GM21390 (cell line): Measurements from ENCODE around the gene TMEM178B.

Experiments used
- ATAC-seq: cut with Tn5 transposase; IDR thresholded peaks from one replicate; pipeline ENCODE4 v1.9.1; 2021; ENCODE audit not compliant: unreplicated experiment

TMEM178B gene

DNA sequence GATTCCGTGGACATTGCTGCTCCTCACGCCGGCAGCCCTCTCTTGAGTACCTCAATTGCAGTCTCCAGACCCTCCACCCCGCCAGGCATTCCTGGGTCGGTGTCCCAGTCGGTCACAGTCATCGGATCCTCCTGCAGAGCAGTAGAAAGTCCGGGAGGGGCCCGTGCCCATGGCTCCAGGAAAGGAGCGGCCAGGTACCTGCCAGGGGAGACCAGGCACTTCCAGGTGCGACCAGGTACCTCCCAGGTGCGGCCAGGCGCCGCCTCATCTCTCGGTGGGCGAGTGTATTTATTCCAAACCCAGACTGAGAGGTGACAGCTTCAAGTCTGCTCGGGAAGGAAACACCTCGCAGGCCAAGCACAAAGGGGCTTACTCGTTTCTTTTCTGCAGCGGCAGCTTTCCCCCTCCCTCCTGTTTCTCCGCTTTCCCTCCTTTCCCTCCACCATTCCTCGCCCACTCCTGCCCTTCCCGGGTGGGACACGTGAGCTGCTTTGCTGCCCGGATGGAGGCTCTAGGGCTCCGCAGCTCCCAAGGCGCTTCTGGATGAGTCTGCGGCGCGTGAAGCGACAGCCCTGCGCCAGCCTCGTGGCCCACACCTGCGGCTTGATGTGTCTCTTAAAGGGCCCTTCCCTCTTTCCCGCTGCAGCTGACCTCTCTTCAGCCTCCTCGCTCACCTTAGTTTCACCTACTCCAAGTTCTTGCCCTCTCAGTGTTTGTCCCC, 438.0 kb downstream of the TMEM178B start:
- no peak for ATAC-seq

DNA sequence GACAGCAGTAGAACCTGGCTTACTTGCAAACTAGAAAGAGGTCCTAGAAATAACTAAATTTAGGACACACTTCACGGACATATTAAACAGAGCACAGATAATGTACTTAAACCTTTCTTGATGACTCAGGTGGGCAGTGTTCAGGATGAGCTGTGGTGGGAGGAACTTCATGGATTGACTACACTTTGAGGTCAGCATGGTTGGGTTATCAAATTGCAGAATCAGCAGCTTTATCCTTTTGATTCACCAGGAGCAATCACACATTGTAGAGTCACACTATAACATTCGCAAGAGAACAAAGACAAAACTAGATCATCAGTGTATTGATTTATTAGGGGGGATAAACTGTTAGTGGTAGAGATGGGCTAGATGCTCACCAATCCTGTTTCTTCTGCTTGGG, 438.7 kb downstream of the TMEM178B start:
- no peak for ATAC-seq

DNA sequence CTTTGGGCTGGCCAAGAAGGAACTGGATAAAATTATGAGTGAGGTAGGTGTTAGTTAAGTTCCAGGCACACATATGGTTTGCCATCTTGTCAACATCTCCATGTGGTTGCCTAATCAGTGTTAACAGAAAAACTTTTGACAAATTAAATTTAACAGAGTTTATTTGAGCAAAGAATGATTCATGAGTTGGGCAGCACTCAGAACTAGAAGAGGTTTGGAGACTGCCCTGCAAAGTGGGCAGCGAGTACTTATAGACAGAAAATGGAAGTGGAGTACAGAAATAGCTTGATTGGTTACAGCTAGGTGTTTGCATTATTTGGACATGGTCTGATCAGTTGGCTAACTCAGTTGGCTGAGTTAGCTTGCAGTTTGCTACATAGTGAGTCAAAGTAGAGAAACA, 439.9 kb downstream of the TMEM178B start:
- no peak for ATAC-seq

- ATAC-seq, result no peak
These were observed 442.1 kb downstream of the TMEM178B start for GRCh38 chr7:141515941-141516340.

- ATAC-seq, result no peak
These were observed 445.8 kb downstream of the TMEM178B start for GRCh38 chr7:141519623-141520022.

- no peak for ATAC-seq
These were observed 448.9 kb downstream of the TMEM178B start for GRCh38 chr7:141522657-141523342.

DNA sequence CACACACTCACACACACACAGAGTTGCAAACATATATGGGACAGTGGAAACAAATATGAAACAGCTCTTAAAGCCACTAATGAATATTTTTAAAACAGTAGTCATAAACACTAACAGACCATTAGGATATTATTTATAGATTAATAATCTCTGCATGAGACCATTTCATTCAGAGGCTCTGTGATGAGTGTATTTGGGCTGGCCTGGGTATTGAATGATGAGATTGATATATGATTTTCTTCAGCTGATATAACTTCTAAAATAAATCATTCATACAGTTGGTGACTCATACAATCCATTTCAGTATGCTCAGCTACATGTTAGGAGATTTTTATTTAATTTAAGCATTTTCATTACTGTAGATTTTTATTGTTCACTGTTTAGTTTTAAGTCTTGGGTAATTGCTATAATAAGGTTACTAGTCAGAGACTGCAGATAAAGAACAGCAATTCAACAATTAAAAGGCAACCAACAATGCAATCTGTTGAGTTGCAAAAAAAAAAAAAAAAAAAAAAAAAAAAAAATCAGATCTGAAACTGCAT, 452.2 kb downstream of the TMEM178B start:
- ATAC-seq, result no peak

DNA sequence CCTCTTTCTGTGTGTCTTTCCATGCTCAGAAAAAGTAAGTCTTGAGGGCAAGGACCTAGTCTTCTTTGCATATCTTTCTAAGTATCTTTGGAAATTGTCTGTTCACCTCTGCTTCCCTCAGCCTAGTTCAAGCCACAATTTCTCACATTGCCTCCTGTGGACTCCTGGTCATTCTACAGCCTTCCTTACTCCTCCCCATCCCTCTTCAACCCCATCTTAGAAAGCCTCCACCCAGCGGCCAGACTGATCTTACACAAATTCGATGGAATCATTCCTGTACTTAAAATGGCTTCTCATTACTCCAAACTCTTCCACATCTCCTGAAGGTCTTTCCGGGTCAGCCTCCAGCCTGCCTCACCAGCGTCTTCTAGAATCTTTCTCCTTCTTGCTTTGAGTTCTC, 453.2 kb downstream of the TMEM178B start:
- ATAC-seq, result no peak

DNA sequence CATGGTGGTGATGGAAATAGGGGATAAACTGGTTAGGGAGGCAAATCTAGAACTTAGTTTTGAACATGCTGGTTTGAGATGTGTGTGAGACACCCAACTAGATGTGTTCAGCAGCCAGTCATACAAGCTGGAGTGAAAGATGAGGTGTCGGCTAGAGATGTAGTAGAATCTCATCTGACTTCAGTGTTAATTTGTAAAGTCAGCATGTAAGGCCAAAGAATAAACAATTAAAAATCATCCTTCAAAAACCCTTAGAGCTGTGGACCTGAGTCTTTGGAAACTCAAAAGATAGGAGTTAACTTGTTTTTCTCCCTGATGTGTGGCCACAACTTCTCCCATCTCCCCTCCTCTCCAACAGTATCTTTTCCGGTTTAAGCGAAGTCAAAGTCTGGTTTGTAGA, 454.5 kb downstream of the TMEM178B start:
- ATAC-seq, result no peak
